SK-N-SH treated with all-trans-retinoic acid at 6 μM for 48 hours (cell line): ENCODE results near the gene NALCN.

ENCODE experiments used
- ATAC-seq: fragments of 200-7000 bp; cut with Tn5 transposase; 3 replicates; pipeline ENCODE4 v1.9.1; 2020; ENCODE audit warnings: mild to moderate bottlenecking, moderate library complexity
- ARNTL ChIP-seq: fragments of 450-650 bp; formaldehyde crosslinking; IDR thresholded peaks from 2 replicates; pipeline ENCODE4 v1.5.0; 2020; ENCODE audit warnings: low read depth, mild to moderate bottlenecking, moderate library complexity, borderline replicate concordance
- BACH2 ChIP-seq: fragments of 250-450 bp; sonication (Bioruptor Pico); IDR thresholded peaks from 2 replicates; pipeline ENCODE4 v1.9.0; 2021; ENCODE audit warnings: mild to moderate bottlenecking, borderline replicate concordance
- CSDC2 ChIP-seq: fragments of 250-450 bp; sonication (Bioruptor Pico); IDR thresholded peaks from 2 replicates; pipeline ENCODE4 v1.5.0; 2020; ENCODE audit warnings: mild to moderate bottlenecking, moderate library complexity
- CSRNP3 ChIP-seq: fragments of 250-450 bp; sonication (Bioruptor Pico); IDR thresholded peaks from 2 replicates; pipeline ENCODE4 v1.5.1; 2021; ENCODE audit warnings: mild to moderate bottlenecking, moderate library complexity
- ESRRG ChIP-seq: fragments of 250-450 bp; sonication (Bioruptor Pico); IDR thresholded peaks from 2 replicates; pipeline ENCODE4 v1.6.1; 2021; ENCODE audit warnings: mild to moderate bottlenecking
- GLIS3 ChIP-seq: fragments of 250-450 bp; sonication (Bioruptor Pico); IDR thresholded peaks from 2 replicates; pipeline ENCODE4 v1.5.0; 2020; ENCODE audit warnings: mild to moderate bottlenecking, moderate library complexity
- ISL1 ChIP-seq: fragments of 250-450 bp; sonication (Bioruptor Pico); IDR thresholded peaks from 2 replicates; pipeline ENCODE4 v2.1.2; 2022; ENCODE audit warnings: mild to moderate bottlenecking, moderate library complexity
- OSR1 ChIP-seq: fragments of 250-450 bp; sonication (Bioruptor Pico); IDR thresholded peaks from 2 replicates; pipeline ENCODE4 v1.8.0; 2022; ENCODE audit warnings: moderate library complexity, mild to moderate bottlenecking, inconsistent platforms
- PPARA ChIP-seq: fragments of 250-450 bp; sonication (Bioruptor Pico); IDR thresholded peaks from 2 replicates; pipeline ENCODE4 v1.5.0; 2020; ENCODE audit warnings: mild to moderate bottlenecking, borderline replicate concordance
- RARB ChIP-seq: fragments of 250-450 bp; sonication (Bioruptor Pico); IDR thresholded peaks from 2 replicates; pipeline ENCODE4 v1.8.0; 2021; ENCODE audit warnings: mild to moderate bottlenecking, moderate library complexity
- SNAI2 ChIP-seq: fragments of 250-450 bp; sonication (Bioruptor Pico); IDR thresholded peaks from 2 replicates; pipeline ENCODE4 v1.5.0; 2020; ENCODE audit warnings: mild to moderate bottlenecking, moderate library complexity
- TCF4 ChIP-seq: fragments of 250-450 bp; sonication (Bioruptor Pico); IDR thresholded peaks from 2 replicates; pipeline ENCODE4 v1.8.0; 2021; ENCODE audit warnings: mild to moderate bottlenecking, moderate library complexity, borderline replicate concordance
- TOX ChIP-seq: fragments of 250-450 bp; sonication (Bioruptor Pico); IDR thresholded peaks from 2 replicates; pipeline ENCODE4 v1.8.0; 2021; ENCODE audit warnings: mild to moderate bottlenecking, moderate library complexity, borderline replicate concordance
- TSHZ2 ChIP-seq: fragments of 250-450 bp; sonication (Bioruptor Pico); IDR thresholded peaks from 2 replicates; pipeline ENCODE4 v1.5.0; 2020; ENCODE audit warnings: mild to moderate bottlenecking, moderate library complexity
- ZC3H10 ChIP-seq: fragments of 250-450 bp; sonication (Bioruptor Pico); IDR thresholded peaks from 2 replicates; pipeline ENCODE4 v1.5.1; 2021; ENCODE audit warnings: mild to moderate bottlenecking, moderate library complexity
- ZFP3 ChIP-seq: fragments of 250-450 bp; sonication (Bioruptor Pico); IDR thresholded peaks from 2 replicates; pipeline ENCODE4 v1.5.0; 2020; ENCODE audit warnings: mild to moderate bottlenecking, moderate library complexity
- ZFP30 ChIP-seq: fragments of 450-650 bp; formaldehyde crosslinking; IDR thresholded peaks from 2 replicates; pipeline ENCODE4 v1.5.0; 2022; ENCODE audit warnings: mild to moderate bottlenecking, moderate library complexity
- ZNF565 ChIP-seq: fragments of 450-650 bp; formaldehyde crosslinking; conservative IDR thresholded peaks from 2 replicates; pipeline ENCODE4 v1.5.0; 2020; ENCODE audit warnings: low read depth, mild to moderate bottlenecking, moderate library complexity
- ZNF70 ChIP-seq: fragments of 450-650 bp; formaldehyde crosslinking; IDR thresholded peaks from 2 replicates; pipeline ENCODE4 v1.5.0; 2020; ENCODE audit warnings: mild to moderate bottlenecking, moderate library complexity
- TF ChIP-seq, protein P1 (sequence below): fragments of 250-450 bp; sonication (Bioruptor Pico); IDR thresholded peaks from 2 replicates; pipeline ENCODE4 v1.8.0; 2020; ENCODE audit warnings: mild to moderate bottlenecking, moderate library complexity, borderline replicate concordance

NALCN gene

DNA sequence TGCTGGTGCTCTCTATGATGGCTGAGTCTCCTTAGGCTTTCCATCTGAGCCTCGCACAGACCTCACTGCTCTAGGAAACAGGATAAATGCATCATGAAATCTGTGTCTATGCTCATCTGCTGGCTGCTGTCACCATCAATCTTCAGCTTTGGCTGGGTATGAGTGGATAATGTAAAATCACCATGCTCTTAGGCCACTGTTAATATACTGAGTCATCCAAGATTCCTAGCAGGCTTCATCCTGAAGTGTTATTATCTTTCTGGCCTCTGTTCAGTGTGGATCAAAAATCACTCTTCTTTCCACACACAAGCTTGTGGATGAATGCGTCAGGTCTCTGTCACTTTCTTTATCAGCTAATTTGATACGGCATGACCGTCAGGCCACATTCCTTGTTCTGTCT, 317.4 kb downstream of the NALCN start (continued):
- TF ChIP-seq, protein P1, sequence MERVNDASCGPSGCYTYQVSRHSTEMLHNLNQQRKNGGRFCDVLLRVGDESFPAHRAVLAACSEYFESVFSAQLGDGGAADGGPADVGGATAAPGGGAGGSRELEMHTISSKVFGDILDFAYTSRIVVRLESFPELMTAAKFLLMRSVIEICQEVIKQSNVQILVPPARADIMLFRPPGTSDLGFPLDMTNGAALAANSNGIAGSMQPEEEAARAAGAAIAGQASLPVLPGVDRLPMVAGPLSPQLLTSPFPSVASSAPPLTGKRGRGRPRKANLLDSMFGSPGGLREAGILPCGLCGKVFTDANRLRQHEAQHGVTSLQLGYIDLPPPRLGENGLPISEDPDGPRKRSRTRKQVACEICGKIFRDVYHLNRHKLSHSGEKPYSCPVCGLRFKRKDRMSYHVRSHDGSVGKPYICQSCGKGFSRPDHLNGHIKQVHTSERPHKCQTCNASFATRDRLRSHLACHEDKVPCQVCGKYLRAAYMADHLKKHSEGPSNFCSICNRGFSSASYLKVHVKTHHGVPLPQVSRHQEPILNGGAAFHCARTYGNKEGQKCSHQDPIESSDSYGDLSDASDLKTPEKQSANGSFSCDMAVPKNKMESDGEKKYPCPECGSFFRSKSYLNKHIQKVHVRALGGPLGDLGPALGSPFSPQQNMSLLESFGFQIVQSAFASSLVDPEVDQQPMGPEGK (CRISPR knock-in tag): peak; percentile 84
- peak; percentile 97 for TF ChIP-seq ISL1 (CRISPR knock-in tag)

GRCh38 chr13:101092985-101093384, 323.3 kb downstream of the NALCN start:
- TF ChIP-seq ZFP3 (CRISPR knock-in tag): no peak
- peak; percentile 59; the same call in 1 of the 2 replicates for TF ChIP-seq ISL1 (CRISPR knock-in tag)
- TF ChIP-seq ZC3H10 (CRISPR knock-in tag): 0 out of 2 replicates have a peak, but pooled peaks have one; percentile 18
- peak; percentile 33; the same call in 1 of the 3 replicates for ATAC-seq

GRCh38 chr13:101090287-101090686, 326.0 kb downstream of the NALCN start:
- no peak for ATAC-seq
- TF ChIP-seq ZC3H10 (CRISPR knock-in tag): no peak

DNA sequence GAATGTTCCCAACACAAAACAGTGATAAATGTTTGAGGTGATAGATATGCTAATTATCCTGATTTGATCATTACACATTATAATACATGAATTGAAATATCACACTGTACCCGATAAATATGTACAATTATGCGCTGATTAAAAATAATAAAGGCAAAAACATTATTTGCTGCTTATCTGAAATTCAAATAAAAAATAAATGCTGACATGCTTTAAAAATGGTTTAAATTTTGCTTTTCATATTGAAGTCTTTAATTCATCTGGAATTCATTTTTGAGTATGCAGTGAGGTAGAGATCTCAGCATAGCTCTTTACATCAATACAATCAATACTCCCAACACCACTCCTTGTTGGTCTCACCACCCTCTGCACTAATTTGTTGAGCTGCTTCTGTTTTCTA, 330.8 kb downstream of the NALCN start:
- TF ChIP-seq ARNTL: no peak
- TF ChIP-seq ZNF565 (CRISPR knock-in tag): no peak
- no peak for TF ChIP-seq ZC3H10 (CRISPR knock-in tag)
- TF ChIP-seq ESRRG: no peak
- TF ChIP-seq ZNF70 (CRISPR knock-in tag): no peak
- no peak for TF ChIP-seq BACH2 (CRISPR knock-in tag)
- no peak for TF ChIP-seq TOX (CRISPR knock-in tag)
- TF ChIP-seq, protein P1 (CRISPR knock-in tag): no peak
- no peak for TF ChIP-seq TSHZ2 (CRISPR knock-in tag)
- no peak for TF ChIP-seq CSDC2 (CRISPR knock-in tag)
- TF ChIP-seq CSRNP3 (CRISPR knock-in tag): no peak
- no peak for TF ChIP-seq PPARA (CRISPR knock-in tag)
- TF ChIP-seq ZFP30 (CRISPR knock-in tag): no peak
- no peak for TF ChIP-seq TCF4 (CRISPR knock-in tag)
- no peak for TF ChIP-seq SNAI2 (CRISPR knock-in tag)
- TF ChIP-seq ISL1 (CRISPR knock-in tag): no peak
- no peak for TF ChIP-seq GLIS3 (CRISPR knock-in tag)
- no peak for TF ChIP-seq RARB (CRISPR knock-in tag)
- no peak for ATAC-seq

DNA sequence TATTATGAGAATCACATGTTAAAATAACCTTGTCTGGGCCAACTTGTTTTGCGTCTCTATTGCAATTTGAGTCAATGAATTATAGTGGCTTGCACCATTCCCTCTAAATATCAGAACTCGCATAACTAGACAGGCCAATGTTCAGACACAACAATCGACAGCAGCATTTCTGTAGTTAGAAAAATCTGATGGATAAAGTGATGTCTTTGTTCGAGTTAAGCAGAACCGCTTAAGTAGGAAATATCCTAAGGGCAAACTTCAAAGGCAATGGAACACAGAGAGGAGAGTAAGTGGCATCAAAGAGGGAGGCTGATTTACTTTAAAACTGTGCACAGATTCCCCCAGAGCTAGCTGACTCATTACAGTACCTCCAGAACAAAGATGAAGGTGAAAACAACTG, 333.9 kb downstream of the NALCN start:
- no peak for TF ChIP-seq CSRNP3 (CRISPR knock-in tag)
- no peak for TF ChIP-seq PPARA (CRISPR knock-in tag)
- TF ChIP-seq, protein P1 (CRISPR knock-in tag): no peak
- no peak for TF ChIP-seq SNAI2 (CRISPR knock-in tag)
- TF ChIP-seq ZFP30 (CRISPR knock-in tag): no peak
- TF ChIP-seq TOX (CRISPR knock-in tag): no peak
- TF ChIP-seq ZNF565 (CRISPR knock-in tag): no peak
- no peak for TF ChIP-seq TCF4 (CRISPR knock-in tag)
- no peak for TF ChIP-seq ESRRG
- TF ChIP-seq CSDC2 (CRISPR knock-in tag): no peak
- TF ChIP-seq OSR1 (CRISPR knock-in tag): no peak
- no peak for ATAC-seq
